Rectal smooth muscle tissue (tissue), 1 donor: Measurements from ENCODE around the gene STK17A.
"Not testable (repeated sequence)": the region's sequence is repeated elsewhere in the genome, so short reads cannot be mapped to it uniquely, and the experiment has no call there.

ENCODE experiments used
- H3K27ac ChIP-seq: one replicate; pipeline ENCODE4 v1.7.0; 2013; ENCODE audit warnings: low read depth, low read length, inconsistent platforms
- H3K27me3 ChIP-seq: one replicate; pipeline ENCODE4 v1.7.0; 2013; ENCODE audit warnings: low read length; ENCODE audit not compliant: control insufficient read depth, insufficient read depth
- H3K36me3 ChIP-seq: one replicate; pipeline ENCODE4 v1.7.0; 2013; ENCODE audit warnings: low read length; ENCODE audit not compliant: control insufficient read depth, insufficient read depth
- H3K4me1 ChIP-seq: one replicate; pipeline ENCODE4 v1.7.0; 2013; ENCODE audit warnings: low read length; ENCODE audit not compliant: control insufficient read depth, insufficient read depth
- H3K4me3 ChIP-seq: one replicate; pipeline ENCODE4 v1.7.0; 2013; ENCODE audit warnings: low read length
- H3K9ac ChIP-seq: one replicate; pipeline ENCODE4 v1.7.0; 2013; ENCODE audit warnings: low read length

Gene STK17A

DNA sequence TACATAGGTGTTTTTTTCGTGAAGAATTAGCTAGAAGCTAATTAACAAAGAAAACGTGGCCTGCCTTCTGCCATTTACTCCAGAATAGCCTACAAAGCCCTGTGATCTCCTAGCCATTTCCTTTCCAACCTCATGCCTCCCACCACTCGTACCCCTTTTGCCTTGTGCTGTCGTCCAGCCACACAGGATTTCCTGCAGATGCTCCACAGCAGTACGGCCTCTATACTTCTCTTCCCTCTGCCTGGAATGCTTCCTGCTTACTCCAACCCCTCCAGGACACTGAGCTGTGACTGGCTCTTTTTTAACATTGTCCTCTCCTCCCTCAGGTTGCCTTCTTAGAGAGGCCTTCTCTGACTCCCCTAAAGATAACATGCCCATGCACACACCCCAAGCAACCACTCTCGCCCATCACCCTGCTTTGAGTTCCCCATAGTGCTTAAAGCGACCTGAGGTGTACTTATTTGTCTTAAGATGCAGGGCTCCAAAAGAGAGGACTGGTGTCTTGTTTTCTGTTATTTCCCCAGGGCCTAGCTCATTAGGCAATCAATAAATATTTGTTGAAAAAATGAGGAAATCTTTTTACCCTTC lies 32.7 kb downstream of the STK17A start:
- H3K36me3 ChIP-seq = peaks cover 13% of the 10 kb centered on the region
- H3K9ac ChIP-seq = no peak overlapping the region
- H3K4me3 ChIP-seq = no peak overlapping the region
- H3K27me3 ChIP-seq = no peaks in the 10 kb centered on the region
- peaks cover 17% of the 10 kb centered on the region for H3K4me1 ChIP-seq
- no peak overlapping the region for H3K27ac ChIP-seq

DNA sequence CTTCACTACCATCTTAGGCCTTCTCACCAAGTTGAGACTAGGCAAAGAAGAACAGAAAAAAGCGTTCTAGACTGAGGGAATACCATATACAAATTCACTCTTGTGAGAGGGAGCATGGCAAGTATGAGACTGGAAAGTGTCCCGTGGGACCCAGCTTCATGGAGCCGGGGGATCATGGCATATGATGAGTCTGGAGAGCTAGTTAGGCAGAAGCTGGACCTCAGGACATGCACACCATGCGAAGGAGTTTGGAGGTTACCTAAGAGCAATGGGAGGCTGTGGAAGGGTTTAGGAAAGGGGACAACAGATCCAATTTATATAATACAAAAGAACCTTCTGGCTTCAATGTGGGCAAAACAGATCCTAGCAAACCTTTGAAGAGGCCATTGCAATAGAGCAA lies 34.1 kb downstream of the STK17A start:
- no peak overlapping the region for H3K27ac ChIP-seq
- no peak overlapping the region for H3K9ac ChIP-seq
- H3K36me3 ChIP-seq = peaks cover 13% of the 10 kb centered on the region
- peaks cover 11% of the 10 kb centered on the region for H3K4me1 ChIP-seq
- no peaks in the 10 kb centered on the region for H3K27me3 ChIP-seq
- no peak overlapping the region for H3K4me3 ChIP-seq

DNA sequence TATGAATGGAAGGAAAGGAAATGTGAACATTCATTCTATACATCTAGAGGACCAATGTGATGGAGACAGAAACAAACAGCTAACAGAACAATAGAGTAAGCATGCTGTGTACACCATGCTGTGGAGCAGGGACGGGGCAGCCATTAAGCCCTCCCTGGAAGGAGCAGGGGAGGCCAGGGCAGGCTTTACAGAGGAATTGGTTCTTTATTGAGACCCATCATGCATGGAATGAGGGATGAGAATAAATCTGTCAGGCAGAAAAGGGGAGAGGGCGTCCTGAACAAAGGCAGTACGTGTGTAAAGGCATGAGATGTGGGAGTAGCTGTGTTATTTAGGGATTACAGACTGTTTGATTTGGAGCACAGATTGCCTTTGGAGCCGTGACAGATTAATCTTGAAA lies 35.2 kb downstream of the STK17A start:
- Histone ChIP-seq H3K4me1 (peaks cover 3% of the 10 kb centered on the region), H3K27me3 (no peaks in the 10 kb centered on the region), H3K36me3 (peaks cover 13% of the 10 kb centered on the region), H3K4me3 (no peak overlapping the region), H3K9ac (no peak overlapping the region), H3K27ac (no peak overlapping the region)

DNA sequence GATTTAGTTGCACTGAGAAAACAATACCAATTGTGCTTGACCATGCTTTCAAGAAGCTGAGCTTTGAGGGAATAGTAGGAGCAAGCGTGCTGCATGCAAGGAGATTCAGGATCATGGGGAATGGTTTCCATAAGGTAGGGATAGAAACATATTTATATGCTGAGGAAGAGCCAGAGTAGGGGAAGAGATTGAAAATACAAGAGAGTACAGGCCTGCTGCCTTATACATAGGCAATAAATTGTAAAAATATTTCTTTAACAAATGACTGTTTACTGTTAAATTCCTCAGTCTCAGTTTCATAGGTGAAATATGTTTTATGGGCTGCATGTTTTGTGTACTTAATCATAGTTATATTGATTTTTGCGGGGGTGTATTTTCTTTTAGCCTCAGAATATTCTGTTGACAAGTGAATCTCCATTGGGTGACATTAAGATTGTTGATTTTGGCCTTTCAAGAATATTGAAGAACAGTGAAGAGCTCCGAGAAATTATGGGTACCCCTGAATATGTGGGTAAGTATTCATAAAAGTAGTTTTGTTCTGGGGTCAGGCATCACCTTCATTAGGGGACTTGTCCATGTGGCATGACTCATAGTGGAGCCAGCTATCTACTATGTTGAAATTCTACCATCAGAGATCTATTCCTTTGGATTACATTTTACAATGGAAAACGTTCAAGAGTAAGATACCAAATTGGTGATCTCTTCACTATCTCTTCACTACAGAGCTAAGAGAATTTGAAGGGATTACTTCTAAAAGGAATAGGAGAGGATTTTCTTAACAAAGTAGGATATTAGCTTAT lies 36.5 kb downstream of the STK17A start:
- Histone ChIP-seq H3K27ac (no peak overlapping the region), H3K36me3 (peaks cover 13% of the 10 kb centered on the region), H3K27me3 (no peaks in the 10 kb centered on the region), H3K9ac (no peak overlapping the region), H3K4me1 (no peaks in the 10 kb centered on the region), H3K4me3 (no peak overlapping the region)

DNA sequence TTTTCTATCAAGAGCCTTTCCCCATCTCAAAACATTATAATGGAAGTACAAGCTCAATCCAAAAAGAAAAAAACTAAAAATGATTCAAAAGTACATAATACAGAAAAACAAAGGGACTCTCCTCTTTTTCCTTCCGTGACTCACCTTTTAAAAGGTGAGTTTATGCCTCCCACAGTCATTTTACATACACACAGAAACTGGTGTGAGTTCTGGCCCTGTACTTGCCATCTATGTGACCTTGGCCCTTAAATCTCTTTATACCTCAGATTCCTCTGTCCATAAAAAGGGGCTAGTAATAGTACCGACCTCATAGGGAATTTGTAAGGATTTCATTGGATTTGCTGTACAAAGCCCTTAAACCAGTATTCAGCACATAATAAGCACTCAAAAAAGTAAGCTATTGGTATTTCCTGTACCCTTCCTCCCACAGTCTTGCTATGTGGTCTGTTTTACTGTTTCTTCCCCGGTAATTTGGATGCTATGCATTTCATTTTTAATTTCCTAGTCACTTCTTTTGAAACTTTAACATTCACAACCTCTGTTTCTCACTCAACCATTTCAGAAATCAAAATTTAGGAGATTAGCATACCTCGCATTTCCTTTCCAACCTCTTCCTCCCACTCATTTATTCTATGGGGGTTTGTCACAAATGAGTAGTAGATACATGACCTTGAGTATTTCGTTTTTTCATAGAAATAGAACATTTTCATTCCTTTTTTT lies 39.0 kb downstream of the STK17A start:
- Histone ChIP-seq H3K4me3 (no peak overlapping the region), H3K36me3 (peaks cover 9% of the 10 kb centered on the region), H3K27ac (no peak overlapping the region), H3K9ac (no peak overlapping the region), H3K4me1 (no peaks in the 10 kb centered on the region), H3K27me3 (no peaks in the 10 kb centered on the region)

DNA sequence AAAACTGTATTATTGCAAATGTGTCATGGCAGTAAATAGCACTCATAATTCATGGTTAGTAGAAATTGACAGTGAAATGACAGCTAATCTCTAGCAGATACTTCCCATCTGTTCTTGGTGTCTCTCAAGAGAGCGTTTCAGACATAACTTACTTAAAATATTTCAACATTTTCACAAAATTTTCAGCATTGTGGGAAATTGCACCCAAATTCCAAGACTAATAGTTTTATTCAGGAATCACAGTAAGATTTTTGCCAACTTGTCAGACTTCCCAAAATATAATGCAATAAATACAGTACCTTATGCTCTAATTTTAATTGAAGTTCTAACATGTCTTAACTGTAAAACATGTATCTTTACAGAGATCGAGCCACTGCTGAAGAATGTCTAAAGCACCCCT lies 41.2 kb downstream of the STK17A start:
- Histone ChIP-seq H3K36me3 (peaks cover 3% of the 10 kb centered on the region), H3K27me3 (no peaks in the 10 kb centered on the region), H3K27ac (no peak overlapping the region), H3K4me1 (no peaks in the 10 kb centered on the region), H3K4me3 (no peak overlapping the region), H3K9ac (no peak overlapping the region)

DNA sequence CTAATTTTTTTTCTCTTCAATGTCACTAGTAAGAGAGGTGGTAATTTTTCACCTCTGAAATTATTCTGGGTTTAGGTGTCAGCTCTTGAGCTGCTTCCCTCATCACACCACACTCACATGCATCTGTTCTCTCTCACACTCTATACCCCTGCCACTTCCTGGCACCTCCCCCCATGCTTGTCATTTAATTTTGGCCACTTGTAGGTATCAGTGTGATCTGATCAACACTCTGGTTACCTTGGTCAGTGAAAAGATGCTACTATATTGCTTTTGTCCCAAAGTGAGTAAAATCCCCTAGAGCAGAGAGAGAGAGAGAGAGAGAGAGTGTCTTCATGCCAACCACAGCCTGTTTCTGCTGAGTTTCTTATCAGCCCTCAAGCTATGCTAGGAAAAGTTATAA lies 42.5 kb downstream of the STK17A start:
- Histone ChIP-seq H3K27me3 (no peaks in the 10 kb centered on the region), H3K4me3 (no peak overlapping the region), H3K36me3 (no peaks in the 10 kb centered on the region), H3K9ac (no peak overlapping the region), H3K4me1 (no peaks in the 10 kb centered on the region), H3K27ac (no peak overlapping the region)

DNA sequence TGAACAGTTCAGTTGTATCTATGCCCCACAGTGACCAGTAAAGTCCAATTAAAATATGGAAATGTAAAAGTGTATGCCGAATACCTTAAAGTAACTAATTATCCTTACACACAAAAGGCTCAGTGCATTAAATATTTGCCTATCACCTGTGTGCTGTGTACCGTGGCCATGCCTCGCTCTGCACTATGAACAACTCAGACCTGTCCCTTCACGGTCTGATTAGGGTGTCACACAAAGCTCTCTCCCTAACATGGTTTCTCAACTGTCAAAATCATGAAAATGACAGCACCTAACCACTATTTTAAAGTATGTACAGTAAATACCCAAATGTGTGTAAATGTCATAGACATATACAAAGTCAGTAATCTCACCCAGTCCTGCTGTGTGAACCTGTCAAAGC lies 43.1 kb downstream of the STK17A start:
- Histone ChIP-seq H3K36me3 (no peaks in the 10 kb centered on the region), H3K4me1 (no peaks in the 10 kb centered on the region), H3K27me3 (no peaks in the 10 kb centered on the region), H3K9ac (no peak overlapping the region), H3K4me3 (no peak overlapping the region), H3K27ac (no peak overlapping the region)

DNA sequence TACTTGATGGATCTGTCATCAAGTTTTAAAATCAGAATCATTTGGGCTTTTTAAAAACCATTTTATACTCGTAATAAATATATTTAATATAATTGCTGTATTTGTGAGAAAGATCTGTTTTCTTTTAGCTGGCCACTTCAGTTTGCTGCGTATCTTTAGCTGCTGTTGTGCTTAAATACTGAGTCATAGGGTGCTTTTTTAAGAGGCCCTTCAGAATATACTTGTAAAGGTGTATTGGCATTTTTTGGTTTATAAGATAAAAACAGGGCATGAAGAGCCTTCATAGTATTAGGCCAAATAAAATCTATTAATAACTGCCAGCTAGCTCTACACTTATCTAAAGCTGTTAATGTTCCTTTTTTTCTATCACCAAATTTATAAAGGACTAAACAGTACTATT lies 43.8 kb downstream of the STK17A start:
- H3K4me3 ChIP-seq = no peak overlapping the region
- H3K27ac ChIP-seq = no peak overlapping the region
- H3K9ac ChIP-seq = no peak overlapping the region
- no peaks in the 10 kb centered on the region for H3K36me3 ChIP-seq
- no peaks in the 10 kb centered on the region for H3K27me3 ChIP-seq
- no peaks in the 10 kb centered on the region for H3K4me1 ChIP-seq

DNA sequence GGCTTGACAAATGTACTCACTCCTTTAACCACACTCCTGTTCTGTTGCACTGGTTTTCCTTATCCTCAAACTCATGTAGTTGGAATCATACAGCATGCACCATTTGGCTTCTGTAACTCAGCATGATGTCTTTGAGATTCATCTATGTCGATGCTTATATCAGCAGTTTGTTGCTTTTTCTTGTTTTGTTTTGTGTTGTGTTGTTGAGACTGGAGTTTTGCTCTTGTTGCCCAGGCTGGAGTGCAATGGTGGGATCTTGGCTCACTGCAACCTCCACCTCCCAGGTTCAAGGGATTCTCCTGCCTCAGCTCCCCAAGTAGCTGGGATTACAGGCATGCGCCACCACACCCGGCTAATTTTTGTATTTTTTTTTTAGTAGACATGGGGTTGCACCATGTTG lies 44.9 kb downstream of the STK17A start:
- not testable (repeated sequence) for H3K4me3 ChIP-seq, H3K27me3 ChIP-seq, H3K36me3 ChIP-seq, H3K27ac ChIP-seq, H3K9ac ChIP-seq, H3K4me1 ChIP-seq

DNA sequence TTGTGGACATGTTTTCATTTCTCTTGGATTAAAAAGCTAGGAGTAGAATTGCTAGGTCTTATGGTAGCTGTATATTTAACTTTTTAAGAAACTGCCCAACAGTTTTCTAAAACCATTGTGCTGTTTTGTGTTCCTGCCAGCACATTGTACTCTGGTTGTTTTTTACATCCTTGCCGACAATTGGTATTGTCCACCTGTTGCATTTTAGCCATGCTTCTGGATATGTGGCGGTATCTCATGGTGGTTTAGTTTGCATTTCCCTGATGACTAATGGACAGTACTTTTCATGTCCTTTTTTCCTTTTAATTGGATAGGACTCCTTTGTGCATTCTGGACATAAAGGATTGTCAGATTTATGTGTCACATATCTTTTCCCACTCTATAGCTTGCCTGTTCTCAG lies 45.5 kb downstream of the STK17A start:
- Histone ChIP-seq H3K9ac (no peak overlapping the region), H3K36me3 (peaks cover 3% of the 10 kb centered on the region), H3K27ac (no peak overlapping the region), H3K4me3 (no peak overlapping the region), H3K27me3 (no peaks in the 10 kb centered on the region), H3K4me1 (no peaks in the 10 kb centered on the region)

DNA sequence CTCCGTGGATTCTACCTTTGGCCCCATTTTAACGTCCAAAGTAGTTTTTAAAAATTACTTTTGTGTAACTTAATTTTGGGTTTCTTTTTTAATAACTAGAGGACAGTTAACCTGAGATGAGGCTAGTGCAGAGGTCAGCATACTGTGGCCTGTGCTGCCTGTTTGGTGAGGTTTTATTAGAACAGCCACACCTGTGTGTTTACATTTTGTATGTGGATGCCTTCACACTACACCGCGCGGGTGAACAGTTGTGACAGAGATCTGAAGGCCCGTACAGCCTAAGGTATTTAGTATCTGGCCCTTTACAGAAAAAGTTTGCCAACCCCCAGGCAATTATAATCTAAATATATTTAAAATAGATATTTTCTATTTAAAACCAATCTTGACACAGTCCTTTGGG lies 46.9 kb downstream of the STK17A start:
- Histone ChIP-seq H3K36me3 (peaks cover 3% of the 10 kb centered on the region), H3K27me3 (no peaks in the 10 kb centered on the region)

More for the DNA sequence above, 46.9 kb downstream of the STK17A start:
- Histone ChIP-seq H3K27ac (no peak overlapping the region), H3K9ac (no peak overlapping the region), H3K4me3 (no peak overlapping the region), H3K4me1 (no peaks in the 10 kb centered on the region)
